ENCODE measurements around the gene CFAP53. TPM values are rescaled to one million over a fixed set of nuclear protein-coding genes. Genes with fewer than 3 reads are reported as not detected.

Gene CFAP53
- total RNA-seq, 1 donor from 2014 or later = not detected

- DNase-seq (no peak), ATAC-seq (no peak)
- intact Hi-C loops (cut with micrococcal nuclease) = no loop called here
Measured at GRCh38 chr18:50201476-50202018, 64.7 kb downstream of the CFAP53 start.

GRCh38 chr18:50199921-50200320 is 66.4 kb downstream of the CFAP53 start:
- intact Hi-C loops (cut with micrococcal nuclease) = no loop called here
- DNase-seq (no peak), ATAC-seq (no peak)

GRCh38 chr18:50199346-50199855 is 66.9 kb downstream of the CFAP53 start:
- DNase-seq (no peak), ATAC-seq (no peak)
- intact Hi-C loops (cut with micrococcal nuclease) = no loop called here

- ATAC-seq (no peak), DNase-seq (no peak)
- intact Hi-C loops (cut with micrococcal nuclease) = no loop called here
Measured at GRCh38 chr18:50196261-50196660, 70.0 kb downstream of the CFAP53 start.

GRCh38 chr18:50195689-50196088 is 70.6 kb downstream of the CFAP53 start:
- ATAC-seq (no peak), DNase-seq (no peak)
- intact Hi-C loops (cut with micrococcal nuclease) = no loop called here

- DNase-seq (peak; percentile 75), ATAC-seq (peak; percentile 96)
- intact Hi-C loops (cut with micrococcal nuclease) = no loop called here
Measured at GRCh38 chr18:50194631-50195532, 71.4 kb downstream of the CFAP53 start, which contains the start of gene MYO5B. TSS of gene MYO5B (minus strand) at chr18:50195147. CDS start at chr18:50194793, 354 bp downstream.

GRCh38 chr18:50193796-50194630 is 72.3 kb downstream of the CFAP53 start:
- ATAC-seq (peak; percentile 23), DNase-seq (no peak)
- intact Hi-C loops (cut with micrococcal nuclease) = no loop called here

- ATAC-seq = no peak
- DNase-seq = no peak
- intact Hi-C loops (cut with micrococcal nuclease) = no loop called here
Measured at GRCh38 chr18:50192995-50193795, 73.1 kb downstream of the CFAP53 start.

GRCh38 chr18:50190926-50191325 is 75.4 kb downstream of the CFAP53 start:
- no peak for DNase-seq
- intact Hi-C loops (cut with micrococcal nuclease) = no loop called here
- ATAC-seq = no peak

GRCh38 chr18:50190236-50190635 is 76.1 kb downstream of the CFAP53 start:
- intact Hi-C loops (cut with micrococcal nuclease) = no loop called here
- no peak for ATAC-seq

GRCh38 chr18:50189160-50189559 is 77.1 kb downstream of the CFAP53 start:
- no peak for ATAC-seq
- DNase-seq = no peak
- intact Hi-C loops (cut with micrococcal nuclease) = no loop called here

More at GRCh38 chr18:50190236-50190635, 76.1 kb downstream of the CFAP53 start:
- DNase-seq = no peak

GRCh38 chr18:50188652-50189051 is 77.6 kb downstream of the CFAP53 start:
- ATAC-seq (no peak), DNase-seq (no peak)
- intact Hi-C loops (cut with micrococcal nuclease) = no loop called here

- DNase-seq = no peak
- intact Hi-C loops (cut with micrococcal nuclease) = no loop called here
- no peak for ATAC-seq
Measured at GRCh38 chr18:50187659-50188058, 78.6 kb downstream of the CFAP53 start.

- intact Hi-C loops (cut with micrococcal nuclease) = no loop called here
- no peak for DNase-seq
- no peak for ATAC-seq
Measured at GRCh38 chr18:50186385-50186784, 79.9 kb downstream of the CFAP53 start.

GRCh38 chr18:50183556-50183955 is 82.7 kb downstream of the CFAP53 start:
- DNase-seq (no peak), ATAC-seq (no peak)
- intact Hi-C loops (cut with micrococcal nuclease) = no loop called here

- intact Hi-C loops (cut with micrococcal nuclease) = no loop called here
- ATAC-seq (no peak), DNase-seq (no peak)
Measured at GRCh38 chr18:50182511-50182910, 83.8 kb downstream of the CFAP53 start.

GRCh38 chr18:50181590-50181989 is 84.7 kb downstream of the CFAP53 start:
- intact Hi-C loops (cut with micrococcal nuclease) = no loop called here
- no peak for ATAC-seq
- no peak for DNase-seq

- DNase-seq (no peak), ATAC-seq (no peak)
- intact Hi-C loops (cut with micrococcal nuclease) = no loop called here
Measured at GRCh38 chr18:50179465-50179864, 86.8 kb downstream of the CFAP53 start.
